SK-N-SH treated with all-trans-retinoic acid at 6 μM for 48 hours (cell line): ENCODE data around the gene ENTHD1.

Source experiments
- RARB ChIP-seq: fragments of 250-450 bp; sonication (Bioruptor Pico); IDR thresholded peaks from 2 replicates; pipeline ENCODE4 v1.8.0; 2021; ENCODE audit warnings: mild to moderate bottlenecking, moderate library complexity
- TCF4 ChIP-seq: fragments of 250-450 bp; sonication (Bioruptor Pico); IDR thresholded peaks from 2 replicates; pipeline ENCODE4 v1.8.0; 2021; ENCODE audit warnings: mild to moderate bottlenecking, moderate library complexity, borderline replicate concordance
- ZFP30 ChIP-seq: fragments of 450-650 bp; formaldehyde crosslinking; IDR thresholded peaks from 2 replicates; pipeline ENCODE4 v1.5.0; 2022; ENCODE audit warnings: mild to moderate bottlenecking, moderate library complexity
- TF ChIP-seq, protein P1 (sequence below): fragments of 250-450 bp; sonication (Bioruptor Pico); IDR thresholded peaks from 2 replicates; pipeline ENCODE4 v1.5.1; 2021; ENCODE audit warnings: mild to moderate bottlenecking, moderate library complexity

DNA sequence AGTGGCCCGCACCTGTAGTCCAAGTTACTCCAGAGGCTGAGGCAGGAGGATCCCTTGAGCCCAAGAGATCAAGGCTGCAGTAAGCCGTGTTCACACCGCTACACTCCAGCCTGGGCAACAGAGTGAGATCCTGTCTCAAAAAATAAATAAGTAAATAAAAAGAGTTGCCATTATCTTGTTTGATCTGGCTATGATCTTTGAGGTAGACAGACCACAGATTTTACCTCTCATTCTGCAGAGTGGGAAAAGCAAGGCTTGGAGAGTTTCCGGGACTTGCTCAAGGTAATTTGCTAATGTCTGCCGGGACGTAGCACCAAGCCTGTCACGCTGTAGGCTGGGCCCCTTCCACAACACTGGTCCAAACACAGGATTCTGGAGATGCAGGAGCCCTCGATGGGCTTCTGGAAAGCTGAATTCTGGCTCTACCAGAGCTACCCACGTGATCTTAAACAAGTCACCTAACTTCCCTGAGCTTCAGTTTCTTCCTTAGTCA, 14.1 kb upstream of the ENTHD1 start:
- no peak for TF ChIP-seq RARB (CRISPR knock-in tag)
- TF ChIP-seq TCF4 = no peak
- TF ChIP-seq, protein P1, sequence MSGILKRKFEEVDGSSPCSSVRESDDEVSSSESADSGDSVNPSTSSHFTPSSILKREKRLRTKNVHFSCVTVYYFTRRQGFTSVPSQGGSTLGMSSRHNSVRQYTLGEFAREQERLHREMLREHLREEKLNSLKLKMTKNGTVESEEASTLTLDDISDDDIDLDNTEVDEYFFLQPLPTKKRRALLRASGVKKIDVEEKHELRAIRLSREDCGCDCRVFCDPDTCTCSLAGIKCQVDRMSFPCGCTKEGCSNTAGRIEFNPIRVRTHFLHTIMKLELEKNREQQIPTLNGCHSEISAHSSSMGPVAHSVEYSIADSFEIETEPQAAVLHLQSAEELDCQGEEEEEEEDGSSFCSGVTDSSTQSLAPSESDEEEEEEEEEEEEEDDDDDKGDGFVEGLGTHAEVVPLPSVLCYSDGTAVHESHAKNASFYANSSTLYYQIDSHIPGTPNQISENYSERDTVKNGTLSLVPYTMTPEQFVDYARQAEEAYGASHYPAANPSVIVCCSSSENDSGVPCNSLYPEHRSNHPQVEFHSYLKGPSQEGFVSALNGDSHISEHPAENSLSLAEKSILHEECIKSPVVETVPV (CRISPR knock-in tag) = no peak
- no peak for TF ChIP-seq ZFP30 (CRISPR knock-in tag)
